KMS-11 (cell line): ENCODE measurements around the gene ITM2C.

Experiments
- H2AFZ ChIP-seq: fragments of 200-600 bp; sonication (generic); 2 replicates; pipeline ENCODE4 v1.6.1; 2016; ENCODE audit warnings: antibody characterized with exemption, mixed run types, low read depth
- H3K27ac ChIP-seq: fragments of 200-600 bp; sonication (generic); 2 replicates; pipeline ENCODE4 v1.6.1; 2016; ENCODE audit warnings: mild to moderate bottlenecking, mixed run types
- H3K27me3 ChIP-seq: fragments of 200-600 bp; sonication (generic); 2 replicates; pipeline ENCODE4 v1.6.1; 2017; ENCODE audit warnings: mild to moderate bottlenecking, low read depth, mixed run types, moderate library complexity; ENCODE audit not compliant: insufficient read depth
- H3K36me3 ChIP-seq: fragments of 200-600 bp; sonication (generic); 2 replicates; pipeline ENCODE4 v1.6.1; 2017; ENCODE audit warnings: mild to moderate bottlenecking, mixed run types; ENCODE audit not compliant: insufficient read depth
- H3K4me1 ChIP-seq: fragments of 200-600 bp; sonication (generic); 2 replicates; pipeline ENCODE4 v1.6.1; 2016; ENCODE audit warnings: mild to moderate bottlenecking, low read depth, mixed run types; ENCODE audit not compliant: poor library complexity, severe bottlenecking
- H3K4me2 ChIP-seq: fragments of 200-600 bp; sonication (generic); 2 replicates; pipeline ENCODE4 v1.7.0; 2016; ENCODE audit warnings: mild to moderate bottlenecking, mixed run types
- H3K4me3 ChIP-seq: fragments of 200-600 bp; sonication (generic); IDR thresholded peaks from 2 replicates; pipeline ENCODE4 v1.6.1; 2017; ENCODE audit warnings: low read depth, low read length, mixed read lengths; ENCODE audit not compliant: insufficient read depth
- H3K79me2 ChIP-seq: fragments of 200-600 bp; sonication (generic); 2 replicates; pipeline ENCODE4 v1.6.1; 2016; ENCODE audit warnings: low read depth, mixed run types; ENCODE audit not compliant: insufficient read depth
- H3K9ac ChIP-seq: fragments of 200-600 bp; sonication (generic); 2 replicates; pipeline ENCODE4 v1.6.1; 2016; ENCODE audit warnings: mild to moderate bottlenecking, mixed run types
- H4K20me1 ChIP-seq: fragments of 200-600 bp; sonication (generic); 2 replicates; pipeline ENCODE4 v1.6.1; 2016; ENCODE audit warnings: mild to moderate bottlenecking, mixed run types; ENCODE audit not compliant: insufficient read depth
- CTCF ChIP-seq: fragments of 200-600 bp; sonication (generic); conservative IDR thresholded peaks from 2 replicates; pipeline ENCODE4 v1.6.1; 2017; ENCODE audit warnings: low read depth, mild to moderate bottlenecking, antibody characterized with exemption, low read length, moderate library complexity, mixed read lengths

Gene ITM2C

DNA sequence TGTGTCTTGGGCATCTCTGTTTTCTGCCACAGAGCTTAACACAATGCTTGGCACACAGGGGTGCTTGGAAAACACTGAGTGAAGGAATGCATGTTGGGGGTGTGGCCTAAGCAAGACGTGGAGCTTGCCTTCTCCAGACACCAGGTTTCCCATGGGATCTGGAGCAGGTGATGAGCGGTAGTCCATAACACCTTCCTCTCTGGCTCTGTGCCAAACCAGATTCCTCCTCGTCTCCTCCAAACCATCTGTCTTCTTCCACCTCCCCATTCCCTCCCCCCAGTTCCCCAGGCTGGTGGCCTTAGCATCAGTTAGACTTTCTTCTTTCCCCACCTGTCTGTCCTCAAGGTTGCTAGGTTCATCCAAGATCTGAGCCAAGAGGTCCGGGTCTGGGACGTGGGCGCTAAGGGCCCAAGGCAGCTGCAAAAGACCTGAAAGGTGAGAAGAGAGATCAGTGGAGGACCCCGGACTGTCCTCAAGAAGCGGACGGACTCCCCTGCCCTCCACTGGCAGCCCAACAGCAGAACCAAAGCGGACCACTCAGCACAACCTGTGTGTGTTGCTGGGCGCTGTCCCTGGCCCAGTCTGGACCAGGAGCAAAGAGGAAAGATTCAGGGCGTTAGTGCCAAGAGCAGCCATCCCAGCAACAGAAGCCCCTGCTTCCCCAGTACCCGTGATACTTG, 1.2 kb upstream of the ITM2C start:
- H3K4me2 ChIP-seq = no peak overlapping the region; the same call in 1 of the 2 replicates
- H2AFZ ChIP-seq = peak overlapping the region; percentile 89; the same call in 1 of the 2 replicates
- peaks cover 33% of the 10 kb centered on the region for H3K4me1 ChIP-seq
- peaks cover 44% of the 10 kb centered on the region for H3K79me2 ChIP-seq
- no peak overlapping the region for H3K27ac ChIP-seq
- H3K9ac ChIP-seq = no peak overlapping the region
- TF ChIP-seq CTCF = no peak
- no peaks in the 10 kb centered on the region for H3K36me3 ChIP-seq
- no peak overlapping the region for H3K4me3 ChIP-seq
- H4K20me1 ChIP-seq = no peaks in the 10 kb centered on the region
- no peaks in the 10 kb centered on the region; the same call in 1 of the 2 replicates for H3K27me3 ChIP-seq

DNA sequence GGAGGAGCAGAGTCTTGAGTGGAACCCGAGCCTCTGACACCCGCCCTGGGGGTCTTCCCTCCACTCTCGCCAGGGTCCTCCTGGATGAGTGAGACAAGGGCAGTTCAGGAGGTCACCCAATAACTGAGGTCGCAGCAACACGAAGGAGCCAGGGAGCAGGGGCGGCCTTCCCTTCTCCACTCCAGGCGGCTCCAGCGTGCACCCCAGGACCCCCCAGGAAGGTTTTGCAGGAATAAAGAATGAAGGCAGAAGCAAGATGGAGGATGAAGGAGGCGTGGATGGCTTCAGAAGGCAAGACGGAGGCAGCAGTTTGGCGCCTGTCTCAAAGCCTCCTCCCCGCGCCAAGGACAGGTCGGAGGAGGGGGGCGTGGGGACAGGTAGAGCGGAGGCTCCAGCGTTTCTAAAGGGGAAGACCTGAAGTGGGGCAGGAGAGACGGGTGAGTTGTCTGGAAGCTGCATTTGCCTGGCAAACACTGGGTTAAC, 579 bp upstream of the ITM2C start:
- no peaks in the 10 kb centered on the region for H4K20me1 ChIP-seq
- TF ChIP-seq CTCF = no peak
- H3K27me3 ChIP-seq = no peaks in the 10 kb centered on the region; the same call in 1 of the 2 replicates
- H3K4me2 ChIP-seq = peak overlapping the region; percentile 99
- peak overlapping the region; percentile 51; the same call in 1 of the 2 replicates for H3K9ac ChIP-seq
- peaks cover 50% of the 10 kb centered on the region for H3K79me2 ChIP-seq
- peaks cover 38% of the 10 kb centered on the region for H3K4me1 ChIP-seq
- peak overlapping the region; percentile 89 for H2AFZ ChIP-seq
- H3K27ac ChIP-seq = peak overlapping the region; percentile 30; the same call in 1 of the 2 replicates
- peak overlapping the region; percentile 67 for H3K4me3 ChIP-seq
- no peaks in the 10 kb centered on the region for H3K36me3 ChIP-seq

DNA sequence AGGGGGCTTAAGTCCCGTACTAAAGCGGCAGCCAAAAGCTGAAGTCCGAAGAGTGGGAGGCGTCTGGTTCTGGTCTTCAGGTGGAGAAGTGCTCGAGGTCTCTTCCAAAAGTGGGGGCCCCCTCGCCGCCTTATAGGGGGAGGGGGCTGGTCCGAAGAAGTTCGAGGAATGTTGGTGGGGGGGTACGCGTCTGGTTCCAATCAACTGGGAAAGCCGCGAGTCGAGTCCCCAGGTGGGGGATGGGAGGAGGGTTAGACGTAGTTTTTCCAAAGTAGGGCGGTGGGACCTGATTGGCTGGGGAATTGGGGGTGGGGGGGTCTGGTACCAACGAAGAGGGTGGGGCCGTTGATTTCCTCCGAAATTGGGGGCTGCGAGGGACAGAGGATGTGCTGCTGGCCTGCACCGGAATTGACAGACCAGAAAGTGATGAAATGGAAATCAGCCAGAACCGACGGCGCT, 594 bp downstream of the ITM2C start:
- Histone ChIP-seq H2AFZ (no peak overlapping the region), H3K79me2 (peaks cover 62% of the 10 kb centered on the region), H3K4me3 (no peak overlapping the region), H3K4me1 (peaks cover 50% of the 10 kb centered on the region), H3K27me3 (no peaks in the 10 kb centered on the region; the same call in 1 of the 2 replicates), H3K36me3 (no peaks in the 10 kb centered on the region), H4K20me1 (no peaks in the 10 kb centered on the region), H3K9ac (peak overlapping the region; percentile 86), H3K4me2 (peak overlapping the region; percentile 99), H3K27ac (peak overlapping the region; percentile 87)
- TF ChIP-seq CTCF = no peak

DNA sequence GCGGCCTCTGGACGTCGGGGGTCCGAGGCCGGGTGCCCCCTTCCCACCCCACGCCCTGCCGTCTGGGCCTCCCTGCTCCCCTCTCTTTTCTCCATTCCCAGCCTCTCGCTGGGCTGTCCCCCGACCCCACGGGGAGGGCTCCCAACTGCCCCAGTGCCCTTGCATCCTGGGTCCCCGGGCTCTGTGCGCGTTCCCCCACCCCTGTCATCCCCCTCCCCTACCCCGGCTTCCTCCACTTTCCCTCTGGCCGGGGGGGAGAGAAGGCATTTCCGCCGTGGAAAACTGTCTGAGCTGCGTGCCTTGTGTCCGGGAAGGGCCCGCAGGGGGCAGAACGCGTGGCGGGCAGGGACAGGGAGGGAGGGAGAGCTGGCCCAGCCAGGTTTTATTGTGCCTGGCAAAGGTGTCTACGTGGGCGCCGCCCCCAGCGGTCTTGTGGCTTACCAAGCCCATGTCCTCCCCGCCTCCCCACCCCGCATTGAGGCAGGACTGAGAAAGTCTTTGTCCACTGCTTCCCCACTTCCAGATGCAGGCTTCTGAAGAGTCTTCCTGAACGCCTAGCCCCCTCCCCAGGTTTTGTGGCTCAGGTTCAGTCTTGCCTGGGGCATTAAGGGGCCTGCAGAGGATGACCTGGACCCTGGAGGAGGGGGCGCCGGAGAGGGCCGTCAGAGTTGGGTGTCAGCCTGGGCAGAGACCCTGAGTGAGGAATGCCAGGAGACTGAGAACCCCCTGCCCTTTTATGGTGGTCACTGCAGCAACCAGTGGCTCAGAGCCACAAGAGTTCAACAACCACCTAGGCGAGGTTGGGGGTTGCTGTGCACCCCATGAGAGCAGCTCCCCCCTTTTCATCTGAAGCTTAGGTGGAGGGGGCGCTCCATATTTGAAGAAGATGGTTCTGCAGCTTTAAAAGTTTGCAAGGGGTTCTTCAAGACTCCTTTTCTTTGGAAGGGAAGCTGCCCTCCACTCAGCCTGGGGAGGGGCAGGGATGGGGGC, 1.3 kb downstream of the ITM2C start:
- Histone ChIP-seq H3K4me3 (peak overlapping the region; percentile 83), H3K9ac (peak overlapping the region; percentile 86), H4K20me1 (no peaks in the 10 kb centered on the region), H3K4me1 (peaks cover 57% of the 10 kb centered on the region), H3K36me3 (no peaks in the 10 kb centered on the region), H3K27ac (peak overlapping the region; percentile 87), H3K27me3 (no peaks in the 10 kb centered on the region), H3K4me2 (peak overlapping the region; percentile 99), H3K79me2 (peaks cover 69% of the 10 kb centered on the region), H2AFZ (no peak overlapping the region)
- TF ChIP-seq CTCF = no peak
